AG09319 (cell line): ENCODE measurements around the gene SNRPD2.

Source experiments
- DNase-seq: peaks from one replicate; pipeline ENCODE4 v3.0.0-alpha.2; 2010; ENCODE audit warnings: low read depth; ENCODE audit errors: extremely low read depth
- CTCF ChIP-seq: IDR thresholded peaks from 2 replicates; pipeline ENCODE4 v1.5.1; 2011; ENCODE audit warnings: low read depth, mild to moderate bottlenecking, inconsistent platforms, low read length, moderate library complexity

Gene SNRPD2

GRCh38 chr19:45676851-45677263, 14.9 kb downstream of the SNRPD2 start:
- TF ChIP-seq CTCF: no peak
- no peak for DNase-seq

- no peak for DNase-seq
- no peak for TF ChIP-seq CTCF
Observed at GRCh38 chr19:45674946-45675345, 16.8 kb downstream of the SNRPD2 start.

- no peak for TF ChIP-seq CTCF
- no peak for DNase-seq
Observed at GRCh38 chr19:45670670-45671453, 20.9 kb downstream of the SNRPD2 start.

GRCh38 chr19:45668342-45668871, 23.3 kb downstream of the SNRPD2 start:
- no peak for DNase-seq
- no peak for TF ChIP-seq CTCF

GRCh38 chr19:45667620-45668341, 24.0 kb downstream of the SNRPD2 start, which contains the start of gene GIPR:
Gene GIPR, plus strand, starts transcription at chr19:45668221. Its CDS starts 1,300 bp downstream, at chr19:45669521.
- no peak for TF ChIP-seq CTCF
- no peak for DNase-seq

GRCh38 chr19:45664575-45664974, 27.2 kb downstream of the SNRPD2 start:
- DNase-seq: no peak
- no peak for TF ChIP-seq CTCF

GRCh38 chr19:45663800-45664199, 28.0 kb downstream of the SNRPD2 start:
- DNase-seq: no peak
- TF ChIP-seq CTCF: no peak
